SK-N-MC (cell line): ENCODE measurements around the gene FCRL6.

Experiments used
- EZH2 ChIP-seq: fragments of 200-600 bp; sonication (generic); IDR thresholded peaks from one replicate; pipeline ENCODE4 v1.6.1; 2017; ENCODE audit warnings: antibody characterized with exemption
- POLR2AphosphoS5 ChIP-seq: IDR thresholded peaks from 2 replicates; pipeline ENCODE4 v1.6.1; 2012; ENCODE audit warnings: mild to moderate bottlenecking, low read depth, low read length, borderline replicate concordance

DNA sequence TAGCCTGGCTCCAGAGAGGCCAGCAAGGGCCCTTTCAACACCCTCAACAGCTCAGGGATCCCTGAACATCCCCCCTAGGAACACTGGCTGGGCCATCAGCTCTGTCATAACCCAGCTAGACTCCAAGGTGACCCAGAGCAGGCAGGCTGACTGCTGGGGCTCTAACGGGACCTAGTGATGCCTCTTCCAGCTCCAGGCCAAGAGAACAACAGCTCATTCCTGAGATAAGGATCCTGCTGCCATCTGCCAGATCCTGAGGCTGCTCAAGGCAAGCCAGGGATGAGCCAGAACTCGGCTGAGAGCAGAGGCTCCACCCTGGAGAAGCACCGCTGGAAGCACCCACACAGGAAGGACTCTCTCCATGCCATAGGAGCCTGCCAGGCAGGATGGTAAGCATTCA is 58.3 kb downstream of the FCRL6 start:
- TF ChIP-seq EZH2 (no peak), POLR2AphosphoS5 (no peak)
